HL-60 (cell line): ENCODE measurements around the gene SPTB.

ENCODE experiments used
- CTCF ChIP-seq: IDR thresholded peaks from one replicate; pipeline ENCODE4 v1.5.1; 2011; ENCODE audit warnings: low read length, control low read depth, inconsistent platforms; ENCODE audit not compliant: insufficient read depth
- GABPA ChIP-seq: IDR thresholded peaks from 2 replicates; pipeline ENCODE4 v1.6.1; 2012; ENCODE audit warnings: low read depth
- POLR2AphosphoS5 ChIP-seq: IDR thresholded peaks from 2 replicates; pipeline ENCODE4 v1.6.1; 2012; ENCODE audit warnings: low read depth
- REST ChIP-seq: IDR thresholded peaks from 2 replicates; pipeline ENCODE4 v1.6.1; 2012; ENCODE audit warnings: low read depth; ENCODE audit not compliant: insufficient replicate concordance
- SPI1 ChIP-seq: IDR thresholded peaks from 2 replicates; pipeline ENCODE4 v1.6.1; 2012; ENCODE audit warnings: low read depth, mild to moderate bottlenecking, borderline replicate concordance

GRCh38 chr14:64865109-64865508 is 14.6 kb downstream of the SPTB start:
- TF ChIP-seq POLR2AphosphoS5 (no peak), CTCF (no peak), REST (no peak), GABPA (no peak), SPI1 (no peak)
